K562 (cell line): ENCODE data around the gene MMP17. TPM values are rescaled to one million over a fixed set of nuclear protein-coding genes. Genes with fewer than 3 reads are reported as not detected.

Experiments
- ATAC-seq: fragments of 200-7000 bp; cut with Tn5 transposase; 3 replicates; pipeline ENCODE4 v1.9.1; 2020; ENCODE audit warnings: moderate library complexity
- BruUV-seq: library from RNA; stranded (reverse); fragments of 400-500 nt; replicated peaks from 2 replicates; lab custom pipeline; 2021; lab: Mats Ljungman, UMichigan
- CTCF ChIA-PET: fragments of 300-600 bp; formaldehyde crosslinking; extraction: SDS; loops from one replicate; lab custom pipeline; 2021; ENCODE audit warnings: low intra/inter-chr PET ratio; lab: Yijun Ruan, JAX
- POLR2A ChIA-PET: fragments of 300-600, 350-650 bp; sonication (Branson Sonifier 250); formaldehyde crosslinking; extraction: SDS; loops from one replicate; lab custom pipeline; 2021; ENCODE audit warnings: antibody characterized with exemption, inconsistent platforms; lab: Yijun Ruan, JAX
- DNase-seq, 4 experiments: peaks; one replicate each; pipeline versions ENCODE4 v3.0.0 to v3.0.0-alpha.2; 2011 to 2018; ENCODE audit warnings: low spot score in 3 of 4, mixed read lengths in 3 of 4; ENCODE audit errors: extremely low read depth in 1 of 4
- FAIRE-seq: peaks from 2 replicates; lab custom pipeline; 2011; peaks lifted over from hg19 to GRCh38; lab: Jason Lieb, UNC
- H2AFZ ChIP-seq: 2 replicates; pipeline ENCODE4 v1.6.0; 2011; ENCODE audit warnings: low read depth, low read length, control low read depth, inconsistent platforms
- H3K27ac ChIP-seq: fragments of 200-600 bp; 3 replicates; pipeline ENCODE4 v1.8.0; 2011; ENCODE audit warnings: low read depth, mild to moderate bottlenecking, control low read depth, inconsistent platforms, low read length, moderate library complexity, mixed read lengths; ENCODE audit errors: extremely low read depth
- H3K27me3 ChIP-seq, 2 experiments: fragments of 300-600 bp in 1 of 2; 2 replicates in 1 of 2; 3 replicates in 1 of 2; pipeline versions ENCODE4 v1.6.0 to v1.8.0; 2011; ENCODE audit warnings: inconsistent platforms in 2 of 2, low read length in 2 of 2, mild to moderate bottlenecking in 1 of 2, mixed read lengths in 1 of 2, moderate library complexity in 1 of 2; ENCODE audit not compliant: control insufficient read depth in 2 of 2, insufficient read depth in 2 of 2
- H3K36me3 ChIP-seq: fragments of 300-600 bp; 3 replicates; pipeline ENCODE4 v1.8.0; 2011; ENCODE audit warnings: mild to moderate bottlenecking, low read length, inconsistent platforms; ENCODE audit not compliant: control insufficient read depth, insufficient read depth
- H3K4me1 ChIP-seq, 2 experiments: fragments of 200-600 bp in 1 of 2; replicated peaks in 1 of 2; 2 replicates in 1 of 2; 3 replicates in 1 of 2; pipeline versions ENCODE4 v1.5.1 to v1.8.0; 2011; ENCODE audit warnings: inconsistent platforms in 2 of 2, low read length in 2 of 2, mild to moderate bottlenecking in 1 of 2, mixed read lengths in 1 of 2, moderate library complexity in 1 of 2; ENCODE audit not compliant: control insufficient read depth in 2 of 2, insufficient read depth in 2 of 2
- H3K4me2 ChIP-seq: 2 replicates; pipeline ENCODE4 v1.6.1; 2011; ENCODE audit warnings: low read length, control low read depth, inconsistent platforms, mixed read lengths; ENCODE audit not compliant: insufficient read depth
- H3K4me3 ChIP-seq: fragments of 200-600 bp; sonication (generic), shearing (Covaris generic); 2 replicates; pipeline ENCODE4 v1.5.1; 2016; ENCODE audit warnings: control low read depth, inconsistent platforms
- H3K79me2 ChIP-seq: fragments of 200-600 bp; 3 replicates; pipeline ENCODE4 v1.8.0; 2011; ENCODE audit warnings: low read length, inconsistent platforms; ENCODE audit not compliant: control insufficient read depth, insufficient read depth
- H3K9ac ChIP-seq, 2 experiments: 2 replicates each; pipeline versions ENCODE4 v1.6.0 to v1.6.1; 2011; ENCODE audit warnings: low read depth in 2 of 2, low read length in 2 of 2, control low read depth in 1 of 2, inconsistent platforms in 1 of 2, mild to moderate bottlenecking in 1 of 2, mixed read lengths in 1 of 2; ENCODE audit not compliant: insufficient read depth in 1 of 2
- H3K9me1 ChIP-seq: one replicate; pipeline ENCODE4 v1.6.0; 2011; ENCODE audit warnings: inconsistent platforms, mild to moderate bottlenecking, low read length, moderate library complexity; ENCODE audit not compliant: control insufficient read depth, insufficient read depth
- H3K9me3 ChIP-seq: replicated peaks from 2 replicates; pipeline ENCODE4 v1.5.1; 2011; ENCODE audit warnings: low read depth, low read length, inconsistent platforms; ENCODE audit not compliant: control insufficient read depth, insufficient read depth
- H4K20me1 ChIP-seq: replicated peaks from 2 replicates; pipeline ENCODE4 v1.6.1; 2011; ENCODE audit warnings: low read length, inconsistent platforms, mixed read lengths; ENCODE audit not compliant: control insufficient read depth, insufficient read depth
- BRD4 ChIP-seq: fragments of 200-600 bp; sonication (generic); IDR thresholded peaks from 2 replicates; pipeline ENCODE4 v1.6.1; 2017; ENCODE audit warnings: inconsistent platforms
- POLR2G ChIP-seq: fragments of 200-400 bp; formaldehyde crosslinking; IDR thresholded peaks from 2 replicates; pipeline ENCODE4 v1.6.1; 2017; ENCODE audit warnings: low read depth, mild to moderate bottlenecking, antibody characterized with exemption, low read length, moderate library complexity
- WGBS: fragments of 100-300 bp; shearing (Covaris generic); methylation state at CpG from one replicate; pipeline ENCODE4 v1.1.6; 2016; ENCODE audit warnings: low coverage, mixed read lengths; ENCODE audit not compliant: insufficient coverage; ENCODE audit errors: missing lambda C conversion rate; 5-methylcytosine and 5-hydroxymethylcytosine counted together
- in situ Hi-C: fragments of 300-500 bp; cut with MboI; formaldehyde crosslinking; loops from 4 replicates; pipeline ENCODE4 v1.15.0; 2018; ENCODE audit warnings: inconsistent platforms, mixed read lengths
- intact Hi-C: fragments of 100-400 bp; cut with micrococcal nuclease; formaldehyde crosslinking; loops from 2 replicates; pipeline ENCODE4 v1.14.2; 2022
- polyA plus RNA-seq, 8 experiments: library from polyadenylated mRNA; depleted of rRNA in 4 of 8; stranded (reverse) in 5 of 8; unstranded in 3 of 8; fragments of >200 nt; fragmentation: Nextera tagmentation in 2 of 8; fragmentation: Illumina TruSeq in 1 of 8; extraction: Ambion mirVana in 2 of 8; extraction: Trizol in 1 of 8; gene quantifications; 2 replicates each; pipeline versions ENCODE4 v1.2.1 to v1.2.3, GENCODE V29; 2011 to 2014; ENCODE audit warnings: inconsistent platforms in 1 of 8, missing spikeins in 1 of 8
- total RNA-seq, 7 experiments: library from RNA; depleted of rRNA in 6 of 7; stranded (reverse); fragments of >200 nt in 6 of 7; fragmentation: Illumina TruSeq in 2 of 7; extraction: Trizol in 2 of 7; gene quantifications; 2 replicates each; pipeline versions ENCODE4 v1.2.1 to v1.2.3, GENCODE V29; 2011 to 2021; ENCODE audit warnings: low replicate concordance in 1 of 7
- TF ChIP-seq, protein P1 (sequence below): sonication (generic); formaldehyde crosslinking; IDR thresholded peaks from 2 replicates; pipeline ENCODE4 v1.8.1; 2023; ENCODE audit warnings: mild to moderate bottlenecking, missing genetic modification reagents

The MMP17 gene
- total and polyA plus RNA-seq, 9 of the 15 experiments (the other 6 are each of a cell fraction or from before 2014, with no cell fraction given), result 1.1 to 21.2 (median 17.1) TPM; not detected in 2

- no peaks in the 10 kb centered on the region for H3K9me3 ChIP-seq
- intact Hi-C loops (loop anchor here (2.0 to 10.0 kb wide), 4 partner anchors 112 to 1072 kb away; partner anchors contain the start of gene EP400), in situ Hi-C loops (loop anchor here (10.0 kb wide), 1 partner anchor 732 kb away; no protein-coding TSS in a partner anchor)
- no peak overlapping the region for H3K4me3 ChIP-seq
- H3K27me3 ChIP-seq, result no peaks in the 10 kb centered on the region
- BruUV-seq, result no TSS peak
- H3K79me2 ChIP-seq, result no peaks in the 10 kb centered on the region
- ChIA-PET POLR2A (interaction anchor here (1.4 kb wide), 1 partner anchor 11 kb away, joined by 4 read pairs; no protein-coding TSS in a partner anchor), CTCF (interaction anchor here (0.6 to 1.2 kb wide), 9 partner anchors 112 to 752 kb away, joined by 3 to 8 read pairs (median 4); no protein-coding TSS in a partner anchor)
- H2AFZ ChIP-seq, result no peak overlapping the region
- WGBS, result 40% methylated on average over 13 of the region's 13 CpGs
- H3K4me1 ChIP-seq, result peaks cover 0 to 59% of the 10 kb centered on the region in 2 experiments; a peak in 3 of 5 replicates
- DNase-seq (no peak), ATAC-seq (no peak), FAIRE-seq (no peak)
- H3K9me1 ChIP-seq, result no peaks in the 10 kb centered on the region
- H3K4me2 ChIP-seq, result no peak overlapping the region
- H3K36me3 ChIP-seq, result no peaks in the 10 kb centered on the region
- TF ChIP-seq POLR2G (peak; percentile 34; the same call in 1 of the 2 replicates), BRD4 (no peak)
- TF ChIP-seq, protein P1, sequence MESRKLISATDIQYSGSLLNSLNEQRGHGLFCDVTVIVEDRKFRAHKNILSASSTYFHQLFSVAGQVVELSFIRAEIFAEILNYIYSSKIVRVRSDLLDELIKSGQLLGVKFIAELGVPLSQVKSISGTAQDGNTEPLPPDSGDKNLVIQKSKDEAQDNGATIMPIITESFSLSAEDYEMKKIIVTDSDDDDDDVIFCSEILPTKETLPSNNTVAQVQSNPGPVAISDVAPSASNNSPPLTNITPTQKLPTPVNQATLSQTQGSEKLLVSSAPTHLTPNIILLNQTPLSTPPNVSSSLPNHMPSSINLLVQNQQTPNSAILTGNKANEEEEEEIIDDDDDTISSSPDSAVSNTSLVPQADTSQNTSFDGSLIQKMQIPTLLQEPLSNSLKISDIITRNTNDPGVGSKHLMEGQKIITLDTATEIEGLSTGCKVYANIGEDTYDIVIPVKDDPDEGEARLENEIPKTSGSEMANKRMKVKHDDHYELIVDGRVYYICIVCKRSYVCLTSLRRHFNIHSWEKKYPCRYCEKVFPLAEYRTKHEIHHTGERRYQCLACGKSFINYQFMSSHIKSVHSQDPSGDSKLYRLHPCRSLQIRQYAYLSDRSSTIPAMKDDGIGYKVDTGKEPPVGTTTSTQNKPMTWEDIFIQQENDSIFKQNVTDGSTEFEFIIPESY (CRISPR knock-in tag), result peak; percentile 42; the same call in 1 of the 2 replicates
- H3K27ac ChIP-seq, result no peak overlapping the region
- H3K9ac ChIP-seq, result peak overlapping the region in 1 of 2 experiments; percentile 2; a peak in 2 of 4 replicates
- H4K20me1 ChIP-seq, result peaks cover 23% of the 10 kb centered on the region; the same call in 1 of the 2 replicates
These were observed 8.7 kb downstream of the MMP17 start for GRCh38 chr12:131836714-131837397.
